ENCODE results near the gene COL11A2.

Gene COL11A2

DNA sequence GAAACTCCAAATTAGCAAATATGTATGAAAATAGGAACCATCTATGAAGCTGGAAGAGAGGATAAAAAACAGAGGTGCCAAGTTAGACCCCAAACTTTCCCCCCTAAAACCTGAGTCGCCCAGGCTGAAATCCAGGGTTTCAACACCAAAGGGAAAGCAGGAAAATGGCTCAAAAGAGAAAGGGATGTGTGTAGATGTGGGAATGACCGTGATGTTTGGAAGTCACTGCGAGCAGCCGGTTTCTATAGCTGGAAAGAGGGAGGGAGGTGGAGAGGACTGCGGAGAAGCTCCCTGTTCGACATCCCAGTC, 20.5 kb upstream of the COL11A2 start:
- peaks cover 0 to 2% (median 0%) of the 10 kb centered on the region in 5 experiments for H3K27me3 ChIP-seq (replicated peaks in 2 of 5; ENCODE audit: control insufficient read depth in 4 of 5, insufficient read depth in 5 of 5, low read length in 4 of 5)
- H3K4me3 ChIP-seq (ENCODE audit: control insufficient read depth in 1 of 7, extremely low read depth in 1 of 7, insufficient read depth in 4 of 7, low read depth in 2 of 7, low read length in 6 of 7) = peak overlapping the region in 6 of 7 experiments; percentile 59 to 78 (median 68)
- POLR2A ChIA-PET = interaction anchor here (0.5 kb wide), 1 partner anchor 113 kb away, joined by 3 read pairs; no protein-coding TSS in a partner anchor
- H3K27ac ChIP-seq (ENCODE audit: insufficient read depth in 1 of 2, low read depth in 1 of 2, low read length in 2 of 2, poor library complexity in 1 of 2, severe bottlenecking in 2 of 2) = peak overlapping the region in 1 of 2 experiments; percentile 21
- H3K4me1 ChIP-seq (ENCODE audit: control extremely low read depth in 1 of 4, control insufficient read depth in 4 of 4, insufficient read depth in 4 of 4, low read length in 3 of 4) = peaks cover 8 to 27% (median 23%) of the 10 kb centered on the region in 4 experiments
- H3K36me3 ChIP-seq (ENCODE audit: control insufficient read depth in 4 of 4, insufficient read depth in 4 of 4, low read length in 3 of 4) = peaks cover 2 to 26% (median 13%) of the 10 kb centered on the region in 4 experiments
- no peak for DNase-seq
- 0% methylated on average over 3 of the region's 6 CpGs for WGBS (ENCODE audit: insufficient coverage)
- CTCF ChIA-PET = interaction anchor here (0.6 kb wide), 1 partner anchor 194 kb away, joined by 3 read pairs; no protein-coding TSS in a partner anchor
- no peaks in the 10 kb centered on the region for H3K9me3 ChIP-seq (ENCODE audit: control extremely low read depth in 1 of 5, control insufficient read depth in 4 of 5, insufficient read depth in 2 of 5, low read depth in 1 of 5, low read length in 4 of 5)

DNA sequence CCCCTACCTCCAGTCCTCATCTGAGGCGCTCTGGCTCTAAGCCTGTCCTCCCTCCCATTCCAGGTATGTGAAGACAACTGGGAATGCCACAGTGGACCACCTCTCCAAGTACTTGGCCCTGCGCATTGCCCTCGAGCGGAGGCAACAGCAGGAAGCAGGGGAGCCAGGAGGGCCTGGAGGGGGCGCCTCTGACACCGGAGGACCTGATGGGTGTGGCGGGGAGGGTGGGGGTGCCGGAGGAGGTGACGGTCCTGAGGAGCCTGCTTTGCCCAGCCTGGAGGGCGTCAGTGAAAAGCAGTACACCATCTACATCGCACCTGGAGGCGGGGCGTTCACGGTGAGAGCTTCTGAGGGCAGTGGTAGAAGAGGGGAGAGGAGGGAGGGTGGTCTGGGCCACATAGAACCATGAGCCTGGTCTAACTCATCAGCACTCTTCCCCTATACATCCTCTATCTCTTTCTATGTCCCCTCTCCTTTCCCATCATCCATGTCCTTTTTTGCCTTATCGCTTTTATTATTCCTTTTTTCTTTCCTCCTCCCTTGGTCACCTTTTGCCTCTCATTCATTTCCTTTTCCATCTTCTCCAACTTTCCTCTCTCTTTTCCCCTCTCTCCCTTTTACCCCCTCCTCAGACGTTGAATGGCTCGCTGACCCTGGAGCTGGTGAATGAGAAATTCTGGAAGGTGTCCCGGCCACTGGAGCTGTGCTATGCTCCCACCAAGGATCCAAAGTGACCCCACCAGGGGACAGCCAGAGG, 19.6 kb upstream of the COL11A2 start:
- Histone ChIP-seq H3K9me3 (ENCODE audit: control extremely low read depth in 1 of 5, control insufficient read depth in 4 of 5, insufficient read depth in 2 of 5, low read depth in 1 of 5, low read length in 4 of 5) (no peaks in the 10 kb centered on the region), H3K36me3 (ENCODE audit: control insufficient read depth in 4 of 4, insufficient read depth in 4 of 4, low read length in 3 of 4) (peaks cover 2 to 26% (median 13%) of the 10 kb centered on the region in 4 experiments), H3K4me3 (ENCODE audit: control insufficient read depth in 1 of 7, extremely low read depth in 1 of 7, insufficient read depth in 4 of 7, low read depth in 2 of 7, low read length in 6 of 7) (no peak overlapping the region), H3K27ac (ENCODE audit: insufficient read depth in 1 of 2, low read depth in 1 of 2, low read length in 2 of 2, poor library complexity in 1 of 2, severe bottlenecking in 2 of 2) (no peak overlapping the region), H3K4me1 (ENCODE audit: control extremely low read depth in 1 of 4, control insufficient read depth in 4 of 4, insufficient read depth in 4 of 4, low read length in 3 of 4) (peaks cover 8 to 33% (median 29%) of the 10 kb centered on the region in 4 experiments), H3K27me3 (replicated peaks in 2 of 5; ENCODE audit: control insufficient read depth in 4 of 5, insufficient read depth in 5 of 5, low read length in 4 of 5) (peaks cover 0 to 2% (median 0%) of the 10 kb centered on the region in 5 experiments)
- no peak for DNase-seq
- ChIA-PET POLR2A (interaction anchor here (0.5 kb wide), 2 partner anchors 86 to 112 kb away, joined by 3 read pairs; no protein-coding TSS in a partner anchor), CTCF (interaction anchor here (1.1 to 2.6 kb wide), 4 partner anchors 9 to 37 kb away, joined by 3 to 9 read pairs (median 4); no protein-coding TSS in a partner anchor)
- 93% methylated on average over 3 of the region's 18 CpGs for WGBS (ENCODE audit: insufficient coverage)

DNA sequence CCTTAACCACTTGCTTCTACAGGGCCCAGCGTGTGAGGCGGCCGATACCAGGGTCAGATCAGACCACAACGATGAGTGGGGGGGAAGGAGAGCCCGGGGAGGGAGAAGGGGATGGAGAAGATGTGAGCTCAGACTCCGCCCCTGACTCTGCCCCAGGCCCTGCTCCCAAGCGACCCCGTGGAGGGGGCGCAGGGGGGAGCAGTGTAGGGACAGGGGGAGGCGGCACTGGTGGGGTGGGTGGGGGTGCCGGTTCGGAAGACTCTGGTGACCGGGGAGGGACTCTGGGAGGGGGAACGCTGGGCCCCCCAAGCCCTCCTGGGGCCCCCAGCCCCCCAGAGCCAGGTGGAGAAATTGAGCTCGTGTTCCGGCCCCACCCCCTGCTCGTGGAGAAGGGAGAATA, 18.9 kb upstream of the COL11A2 start:
- H3K27ac ChIP-seq (ENCODE audit: insufficient read depth in 1 of 2, low read depth in 1 of 2, low read length in 2 of 2, poor library complexity in 1 of 2, severe bottlenecking in 2 of 2) = no peak overlapping the region
- WGBS (ENCODE audit: insufficient coverage) = 98% methylated on average over 7 of the region's 17 CpGs
- peaks cover 8 to 33% (median 29%) of the 10 kb centered on the region in 4 experiments for H3K4me1 ChIP-seq (ENCODE audit: control extremely low read depth in 1 of 4, control insufficient read depth in 4 of 4, insufficient read depth in 4 of 4, low read length in 3 of 4)
- POLR2A ChIA-PET = no interaction called here
- H3K36me3 ChIP-seq (ENCODE audit: control insufficient read depth in 4 of 4, insufficient read depth in 4 of 4, low read length in 3 of 4) = peaks cover 2 to 26% (median 13%) of the 10 kb centered on the region in 4 experiments
- DNase-seq = no peak
- H3K9me3 ChIP-seq (ENCODE audit: control extremely low read depth in 1 of 5, control insufficient read depth in 4 of 5, insufficient read depth in 2 of 5, low read depth in 1 of 5, low read length in 4 of 5) = no peaks in the 10 kb centered on the region
- H3K27me3 ChIP-seq (replicated peaks in 2 of 5; ENCODE audit: control insufficient read depth in 4 of 5, insufficient read depth in 5 of 5, low read length in 4 of 5) = peaks cover 0 to 2% (median 0%) of the 10 kb centered on the region in 5 experiments
- CTCF ChIA-PET = interaction anchor here (1.1 to 2.6 kb wide), 5 partner anchors 8 to 37 kb away, joined by 3 to 9 read pairs (median 4); no protein-coding TSS in a partner anchor
- H3K4me3 ChIP-seq (ENCODE audit: control insufficient read depth in 1 of 7, extremely low read depth in 1 of 7, insufficient read depth in 4 of 7, low read depth in 2 of 7, low read length in 6 of 7) = no peak overlapping the region

DNA sequence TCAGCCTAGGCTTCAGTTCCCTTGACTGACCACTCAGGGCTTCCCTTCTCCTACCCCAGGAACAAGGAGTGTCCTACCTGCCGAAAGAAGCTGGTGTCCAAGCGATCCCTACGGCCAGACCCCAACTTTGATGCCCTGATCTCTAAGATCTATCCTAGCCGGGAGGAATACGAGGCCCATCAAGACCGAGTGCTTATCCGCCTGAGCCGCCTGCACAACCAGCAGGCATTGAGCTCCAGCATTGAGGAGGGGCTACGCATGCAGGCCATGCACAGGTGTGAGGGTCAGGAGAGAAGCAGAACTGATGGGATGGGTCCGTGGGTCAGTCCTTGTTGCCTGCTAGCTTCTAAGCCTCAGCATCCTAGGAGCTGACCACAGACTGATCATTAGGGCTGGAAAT, 17.6 kb upstream of the COL11A2 start:
- H3K27me3 ChIP-seq (replicated peaks in 2 of 5; ENCODE audit: control insufficient read depth in 4 of 5, insufficient read depth in 5 of 5, low read length in 4 of 5) = peaks cover 0 to 2% (median 0%) of the 10 kb centered on the region in 5 experiments
- 95% methylated on average over 10 of the region's 10 CpGs for WGBS (ENCODE audit: insufficient coverage)
- H3K27ac ChIP-seq (ENCODE audit: insufficient read depth in 1 of 2, low read depth in 1 of 2, low read length in 2 of 2, poor library complexity in 1 of 2, severe bottlenecking in 2 of 2) = no peak overlapping the region
- H3K4me1 ChIP-seq (ENCODE audit: control extremely low read depth in 1 of 4, control insufficient read depth in 4 of 4, insufficient read depth in 4 of 4, low read length in 3 of 4) = peaks cover 8 to 40% (median 36%) of the 10 kb centered on the region in 4 experiments
- CTCF ChIA-PET = interaction anchor here (0.7 to 3.3 kb wide), 7 partner anchors 10 to 518 kb away, joined by 3 to 14 read pairs (median 3); no protein-coding TSS in a partner anchor
- no peak overlapping the region for H3K4me3 ChIP-seq (ENCODE audit: control insufficient read depth in 1 of 7, extremely low read depth in 1 of 7, insufficient read depth in 4 of 7, low read depth in 2 of 7, low read length in 6 of 7)
- H3K36me3 ChIP-seq (ENCODE audit: control insufficient read depth in 4 of 4, insufficient read depth in 4 of 4, low read length in 3 of 4) = peaks cover 2 to 26% (median 13%) of the 10 kb centered on the region in 4 experiments
- POLR2A ChIA-PET = interaction anchor here (0.6 kb wide), 1 partner anchor 71 kb away, joined by 4 read pairs; no protein-coding TSS in a partner anchor
- no peak for DNase-seq
- no peaks in the 10 kb centered on the region for H3K9me3 ChIP-seq (ENCODE audit: control extremely low read depth in 1 of 5, control insufficient read depth in 4 of 5, insufficient read depth in 2 of 5, low read depth in 1 of 5, low read length in 4 of 5)

DNA sequence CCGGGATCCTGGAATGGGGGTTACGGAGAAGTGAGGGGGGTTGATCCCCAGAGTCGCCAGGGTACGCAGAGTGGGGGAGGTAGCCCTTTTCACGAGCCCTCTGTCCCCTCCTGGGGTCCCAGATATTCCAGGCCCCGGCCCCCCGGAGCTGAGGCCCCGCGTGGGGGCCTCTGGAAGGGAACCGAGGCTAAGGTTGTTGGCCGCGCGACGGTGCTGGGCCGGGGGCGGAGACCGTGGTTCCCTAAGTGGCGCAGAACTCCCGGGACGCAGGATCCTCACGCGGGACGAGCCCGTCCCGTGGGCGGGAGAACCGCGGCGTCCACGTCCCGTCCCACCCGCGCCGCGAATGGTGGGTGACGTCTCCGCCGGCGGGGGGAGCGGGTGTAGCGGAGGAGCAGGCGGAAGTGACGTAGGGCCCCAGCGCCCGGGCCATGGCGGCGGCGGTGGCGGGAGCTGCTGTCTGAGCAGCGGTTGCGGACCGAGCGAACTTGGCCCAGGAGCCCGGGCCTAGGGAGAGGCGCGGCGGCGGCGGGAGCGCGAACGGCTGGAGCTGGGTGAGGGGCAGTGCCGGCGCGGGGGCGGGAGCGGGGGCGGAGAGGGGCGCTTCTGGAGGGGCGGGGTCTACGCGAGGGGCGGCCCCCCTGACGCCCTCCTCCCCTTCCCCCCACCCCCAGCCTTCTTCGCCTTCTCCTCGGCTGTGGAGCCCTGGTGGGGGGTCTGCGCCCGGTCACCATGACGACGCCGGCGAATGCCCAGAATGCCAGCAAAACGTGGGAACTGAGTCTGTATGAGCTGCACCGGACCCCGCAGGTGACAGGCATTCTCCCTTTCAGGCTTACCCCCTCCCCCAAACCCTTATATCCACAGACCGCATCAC, 16.1 kb upstream of the COL11A2 start, which contains the start of gene RING1:
RING1 (plus strand) TSS at position 410 of the 877 bp plus-strand sequence; CDS start at position 733, 323 bp downstream.
- CTCF ChIA-PET = interaction anchor here (1.2 to 3.3 kb wide), 7 partner anchors 9 to 40 kb away, joined by 3 to 14 read pairs (median 4); no protein-coding TSS in a partner anchor
- Histone ChIP-seq H3K27ac (ENCODE audit: insufficient read depth in 1 of 2, low read depth in 1 of 2, low read length in 2 of 2, poor library complexity in 1 of 2, severe bottlenecking in 2 of 2) (peak within 1 kb of the TSS; percentile 85 to 97), H3K4me3 (ENCODE audit: control insufficient read depth in 1 of 7, extremely low read depth in 1 of 7, insufficient read depth in 4 of 7, low read depth in 2 of 7, low read length in 6 of 7) (peak within 1 kb of the TSS; percentile 66 to 97 (median 83)), H3K36me3 (ENCODE audit: control insufficient read depth in 4 of 4, insufficient read depth in 4 of 4, low read length in 3 of 4) (peaks cover 3 to 34% (median 18%) of the 10 kb centered on the region in 4 experiments), H3K27me3 (replicated peaks in 2 of 5; ENCODE audit: control insufficient read depth in 4 of 5, insufficient read depth in 5 of 5, low read length in 4 of 5) (peaks cover 0 to 2% (median 0%) of the 10 kb centered on the region in 5 experiments), H3K4me1 (ENCODE audit: control extremely low read depth in 1 of 4, control insufficient read depth in 4 of 4, insufficient read depth in 4 of 4, low read length in 3 of 4) (peaks cover 8 to 44% (median 38%) of the 10 kb centered on the region in 4 experiments), H3K9me3 (ENCODE audit: control extremely low read depth in 1 of 5, control insufficient read depth in 4 of 5, insufficient read depth in 2 of 5, low read depth in 1 of 5, low read length in 4 of 5) (no peaks in the 10 kb centered on the region)
- WGBS (ENCODE audit: insufficient coverage) = under 1% methylated on average over 47 of the region's 86 CpGs
- peak; percentile 78 to 87 (median 79) for DNase-seq
- POLR2A ChIA-PET = interaction anchor here (0.5 to 1.1 kb wide), 4 partner anchors 40 to 457 kb away, joined by 3 to 4 read pairs (median 3); no protein-coding TSS in a partner anchor

DNA sequence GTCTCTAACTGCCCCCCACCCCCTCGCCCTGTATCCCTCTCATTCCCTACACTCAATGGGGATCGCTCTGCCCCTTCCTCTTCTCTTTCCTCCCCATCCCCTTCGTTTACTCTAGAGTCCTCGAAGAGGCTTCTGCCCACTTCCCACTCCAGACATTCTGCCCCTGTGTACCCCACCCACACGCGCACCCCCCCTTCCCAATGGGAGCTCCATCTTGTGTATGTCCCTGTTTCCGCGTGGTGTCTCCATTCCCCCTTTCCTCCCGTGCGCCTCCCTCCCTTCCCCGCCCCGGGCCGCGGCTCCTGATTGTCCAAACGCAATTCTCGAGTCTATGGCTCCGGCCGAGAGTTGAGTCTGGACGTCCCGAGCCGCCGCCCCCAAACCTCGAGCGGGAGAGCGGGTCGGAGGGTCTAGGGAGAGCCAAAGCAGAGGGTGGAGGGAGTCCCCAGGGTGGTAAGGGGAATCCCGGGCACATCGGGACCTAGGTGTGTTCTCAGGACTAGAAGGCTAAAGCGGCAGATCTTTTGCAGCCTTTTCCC, 15.4 kb upstream of the COL11A2 start:
- ChIA-PET CTCF (interaction anchor here (1.2 to 3.3 kb wide), 4 partner anchors 10 to 41 kb away, joined by 4 to 14 read pairs (median 4); no protein-coding TSS in a partner anchor), POLR2A (interaction anchor here (1.1 kb wide), 1 partner anchor 64 kb away, joined by 3 read pairs; no protein-coding TSS in a partner anchor)
- peak overlapping the region; percentile 85 to 97 for H3K27ac ChIP-seq (ENCODE audit: insufficient read depth in 1 of 2, low read depth in 1 of 2, low read length in 2 of 2, poor library complexity in 1 of 2, severe bottlenecking in 2 of 2)
- peak overlapping the region; percentile 66 to 97 (median 83) for H3K4me3 ChIP-seq (ENCODE audit: control insufficient read depth in 1 of 7, extremely low read depth in 1 of 7, insufficient read depth in 4 of 7, low read depth in 2 of 7, low read length in 6 of 7)
- DNase-seq = no peak
- no peaks in the 10 kb centered on the region for H3K27me3 ChIP-seq (replicated peaks in 2 of 5; ENCODE audit: control insufficient read depth in 4 of 5, insufficient read depth in 5 of 5, low read length in 4 of 5)
- peaks cover 5 to 38% (median 31%) of the 10 kb centered on the region in 4 experiments for H3K4me1 ChIP-seq (ENCODE audit: control extremely low read depth in 1 of 4, control insufficient read depth in 4 of 4, insufficient read depth in 4 of 4, low read length in 3 of 4)
- H3K9me3 ChIP-seq (ENCODE audit: control extremely low read depth in 1 of 5, control insufficient read depth in 4 of 5, insufficient read depth in 2 of 5, low read depth in 1 of 5, low read length in 4 of 5) = no peaks in the 10 kb centered on the region
- WGBS (ENCODE audit: insufficient coverage) = 2% methylated on average over 22 of the region's 29 CpGs
- peaks cover 3 to 42% (median 25%) of the 10 kb centered on the region in 4 experiments for H3K36me3 ChIP-seq (ENCODE audit: control insufficient read depth in 4 of 4, insufficient read depth in 4 of 4, low read length in 3 of 4)

All from common myeloid progenitor, CD34-positive (primary cell).